Posterior cingulate gyrus (tissue), 11 donors: ENCODE measurements around the gene ADAMTS15.

Source experiments
- DNase-seq, 10 donors: peaks; one replicate each; pipeline versions ENCODE4 v3.0.0 to v3.0.0-alpha.2; 2020 to 2021; ENCODE audit warnings: mixed read lengths in 3 of 10
- intact Hi-C: fragments of 100-400 bp; cut with DNase I; formaldehyde crosslinking; loops from one replicate; pipeline ENCODE4 v1.15.1; 2023

Gene ADAMTS15

DNA sequence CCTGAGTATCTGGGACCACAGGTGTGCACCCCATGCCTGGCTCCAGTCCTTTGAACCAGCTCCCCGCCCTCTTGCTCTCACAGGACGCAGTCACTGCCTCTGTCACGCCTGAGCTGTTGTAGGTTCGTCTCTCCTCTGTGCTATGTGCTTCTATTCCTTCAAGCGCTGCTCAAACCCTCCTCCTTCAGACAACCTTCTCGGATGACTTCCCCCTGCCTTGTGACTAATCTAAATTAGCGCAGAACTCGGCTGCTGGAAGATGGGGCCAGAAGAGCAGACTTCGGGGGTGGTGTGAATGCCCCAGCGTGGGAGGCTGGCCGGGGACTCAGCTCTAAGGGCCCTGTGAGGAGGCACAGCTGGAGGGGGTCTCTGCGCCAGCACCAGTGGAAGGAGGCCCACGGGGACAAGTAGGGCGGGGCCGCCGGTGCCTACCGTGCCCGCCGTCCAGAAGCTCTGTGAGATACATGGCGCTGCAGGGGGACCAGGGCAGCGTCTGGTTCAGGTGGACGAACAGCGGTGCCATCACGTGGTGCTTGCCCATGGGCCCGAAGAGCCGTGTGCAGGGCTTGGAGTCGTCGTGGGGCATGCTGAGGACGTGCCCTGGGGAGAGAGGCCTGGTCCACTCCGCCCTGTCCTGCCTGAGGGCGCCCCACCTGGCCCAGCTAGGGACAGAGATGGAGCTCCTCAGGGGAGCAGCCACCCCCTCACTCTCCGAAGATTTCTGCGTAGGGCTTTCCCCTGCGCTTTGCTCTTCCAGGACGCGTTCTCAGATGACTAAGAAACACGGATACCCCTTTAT, 32.5 kb upstream of the ADAMTS15 start:
- DNase-seq, result peak in 2 of 10 donors; percentile 62 to 83
- intact Hi-C loops, result no loop called here

DNA sequence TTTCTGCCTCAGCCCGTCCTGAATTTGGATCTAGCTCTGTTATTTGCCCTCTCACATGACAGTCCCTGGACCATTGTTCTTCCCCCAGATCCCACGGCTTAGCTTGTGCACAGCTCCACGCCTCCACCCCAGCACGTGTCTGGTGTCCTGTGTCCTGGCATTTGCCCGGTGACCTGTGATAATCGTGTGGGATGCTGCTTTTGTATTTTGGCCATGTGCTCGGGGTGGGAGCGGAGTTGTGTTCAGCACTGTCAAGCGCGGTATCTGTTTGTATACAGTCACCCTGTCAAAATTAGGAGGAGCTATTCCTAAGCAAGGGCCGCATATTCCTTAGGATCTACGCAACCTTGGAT, 31.9 kb upstream of the ADAMTS15 start:
- intact Hi-C loops, result no loop called here
- DNase-seq, result peak in 2 of 10 donors; percentile 46 to 66

DNA sequence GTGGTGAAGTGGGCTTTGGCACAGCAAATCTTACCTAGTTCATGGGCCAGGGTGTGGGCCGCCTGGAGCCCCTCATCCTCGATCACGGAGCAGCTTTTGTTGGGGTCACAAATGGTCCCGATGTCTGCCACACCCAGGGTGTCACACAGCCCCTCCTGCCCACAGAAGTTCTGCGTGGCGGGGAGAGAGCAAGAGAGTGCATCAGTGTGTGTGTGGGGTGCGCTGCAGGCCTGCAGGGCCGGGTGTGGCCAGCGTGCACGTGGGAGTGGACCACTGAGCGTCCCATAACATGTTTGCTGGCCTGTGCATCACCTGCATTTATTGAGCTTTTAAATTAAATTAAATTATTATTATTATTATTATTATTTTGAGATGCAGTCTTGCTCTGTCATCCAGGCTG, 31.5 kb upstream of the ADAMTS15 start:
- intact Hi-C loops, result no loop called here
- peak in 2 of 10 donors; percentile 42 to 75 for DNase-seq

DNA sequence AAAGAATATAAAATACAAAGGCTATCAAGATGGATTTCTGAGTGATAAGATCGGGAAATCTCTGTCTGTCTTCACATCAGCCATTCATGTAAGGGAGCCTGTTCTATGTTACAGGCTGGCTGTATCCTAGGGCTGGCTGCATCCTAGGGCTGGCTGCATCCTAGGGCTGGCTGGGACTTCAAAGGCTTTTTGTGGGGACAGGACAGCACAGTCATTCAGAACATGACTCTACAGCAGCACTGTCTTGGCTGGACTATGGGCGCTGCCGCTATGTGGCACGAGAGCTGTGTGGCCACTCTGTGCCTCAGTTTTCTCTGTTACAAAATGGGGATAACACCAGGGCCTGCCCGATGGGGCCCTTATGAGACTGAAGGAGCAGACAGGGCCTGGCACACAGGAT, 30.2 kb upstream of the ADAMTS15 start:
- intact Hi-C loops, result no loop called here
- peak in 7 of 10 donors; percentile 53 to 96 (median 66) for DNase-seq

DNA sequence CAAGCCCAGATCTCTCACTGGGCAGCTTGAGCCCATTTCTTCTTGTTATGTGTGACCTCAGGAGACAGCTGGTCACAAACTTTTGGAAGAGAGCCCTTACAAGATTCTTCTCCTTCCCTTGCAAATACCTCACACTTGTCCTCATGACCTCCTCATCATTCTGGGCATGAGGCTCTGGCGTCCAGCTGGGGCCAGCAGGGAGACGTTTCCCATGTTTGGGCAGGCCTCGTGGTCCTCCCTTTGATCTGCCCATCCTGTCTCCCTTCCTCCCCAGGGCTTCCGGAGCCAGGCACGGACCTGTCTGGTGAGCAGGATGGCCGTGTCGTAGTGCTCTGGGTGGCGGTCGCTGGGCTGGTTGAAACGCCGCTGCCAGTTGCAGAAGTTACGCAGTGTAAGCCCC, 29.7 kb upstream of the ADAMTS15 start:
- peak in 3 of 10 donors; percentile 35 to 73 (median 64) for DNase-seq
- intact Hi-C loops, result no loop called here

DNA sequence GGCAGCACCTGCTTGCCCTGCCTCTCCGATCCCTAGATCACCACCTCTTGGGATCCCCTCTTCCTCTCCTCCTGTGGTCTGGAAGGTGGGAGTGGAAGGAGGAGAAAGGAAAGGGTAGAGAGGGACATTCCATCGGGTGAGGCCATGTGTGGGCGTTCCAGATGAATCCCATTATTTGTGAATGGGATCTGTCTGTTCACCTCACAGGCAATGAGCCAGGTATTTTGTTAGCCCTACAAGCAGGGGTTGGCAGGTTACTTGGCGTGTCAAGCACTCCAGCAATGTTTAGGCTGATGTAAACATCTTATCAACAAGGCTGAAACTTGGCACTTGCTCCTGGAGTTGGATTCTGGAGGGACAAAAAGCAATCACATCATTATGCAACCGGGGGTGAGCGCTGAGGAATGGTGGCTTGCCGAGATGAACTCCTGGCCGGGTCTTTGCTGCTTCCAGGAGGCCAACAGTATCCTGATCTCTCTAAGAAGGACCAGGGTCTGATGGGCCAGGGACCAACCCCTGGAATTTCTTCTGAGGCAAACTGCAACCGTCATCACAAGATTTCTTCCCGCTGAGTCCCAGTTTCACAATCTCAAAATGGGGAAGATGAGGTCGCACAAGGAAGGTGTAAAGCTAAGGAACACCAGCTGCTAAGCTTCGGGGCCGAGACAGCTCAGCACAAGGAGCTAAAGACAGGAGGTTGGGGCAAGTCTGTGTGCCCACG, 27.8 kb upstream of the ADAMTS15 start:
- DNase-seq, result peak in 4 of 10 donors; percentile 46 to 80 (median 72)
- intact Hi-C loops, result no loop called here

DNA sequence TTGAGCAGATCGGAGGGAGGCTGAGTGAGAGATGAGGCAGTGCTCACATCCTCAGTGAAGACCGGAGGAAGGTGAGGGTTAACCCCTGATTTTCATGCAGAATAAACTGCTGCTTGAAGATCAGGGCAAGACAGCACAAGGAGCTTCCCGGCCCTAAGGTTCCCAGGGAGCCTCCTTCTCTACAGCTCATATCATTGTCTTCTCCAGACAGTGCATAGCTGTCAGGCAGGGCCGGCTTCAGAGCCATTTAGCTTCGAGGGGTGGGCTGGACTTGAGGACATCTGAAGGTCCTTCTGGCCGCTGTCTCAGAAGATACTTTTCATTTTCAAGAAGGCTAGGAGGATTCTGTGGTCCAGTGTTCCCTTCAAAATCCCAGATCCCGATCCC, 27.3 kb upstream of the ADAMTS15 start:
- DNase-seq, result peak in 2 of 10 donors; percentile 50 to 68
- intact Hi-C loops, result no loop called here

DNA sequence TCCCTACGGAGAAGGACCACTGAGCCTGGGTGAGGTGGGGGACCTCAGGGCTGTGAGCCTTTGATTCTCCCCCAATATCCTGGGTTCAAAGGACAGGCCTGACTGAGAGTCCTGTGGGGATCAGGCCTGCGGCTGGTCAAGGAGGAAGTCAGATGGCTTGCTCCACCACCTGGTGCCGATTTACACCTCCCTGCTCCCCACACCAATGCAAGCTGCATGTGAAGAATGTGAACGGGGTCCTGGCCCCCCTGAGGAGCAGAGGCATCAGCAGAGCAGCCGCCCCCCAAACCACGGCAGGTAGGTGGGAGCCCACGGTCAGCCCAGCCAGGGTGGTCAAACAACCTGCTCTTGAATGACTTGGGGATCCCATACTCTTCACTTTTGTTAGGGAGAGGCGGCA, 26.7 kb upstream of the ADAMTS15 start:
- intact Hi-C loops, result no loop called here
- peak in 3 of 10 donors; percentile 37 to 47 (median 43) for DNase-seq

DNA sequence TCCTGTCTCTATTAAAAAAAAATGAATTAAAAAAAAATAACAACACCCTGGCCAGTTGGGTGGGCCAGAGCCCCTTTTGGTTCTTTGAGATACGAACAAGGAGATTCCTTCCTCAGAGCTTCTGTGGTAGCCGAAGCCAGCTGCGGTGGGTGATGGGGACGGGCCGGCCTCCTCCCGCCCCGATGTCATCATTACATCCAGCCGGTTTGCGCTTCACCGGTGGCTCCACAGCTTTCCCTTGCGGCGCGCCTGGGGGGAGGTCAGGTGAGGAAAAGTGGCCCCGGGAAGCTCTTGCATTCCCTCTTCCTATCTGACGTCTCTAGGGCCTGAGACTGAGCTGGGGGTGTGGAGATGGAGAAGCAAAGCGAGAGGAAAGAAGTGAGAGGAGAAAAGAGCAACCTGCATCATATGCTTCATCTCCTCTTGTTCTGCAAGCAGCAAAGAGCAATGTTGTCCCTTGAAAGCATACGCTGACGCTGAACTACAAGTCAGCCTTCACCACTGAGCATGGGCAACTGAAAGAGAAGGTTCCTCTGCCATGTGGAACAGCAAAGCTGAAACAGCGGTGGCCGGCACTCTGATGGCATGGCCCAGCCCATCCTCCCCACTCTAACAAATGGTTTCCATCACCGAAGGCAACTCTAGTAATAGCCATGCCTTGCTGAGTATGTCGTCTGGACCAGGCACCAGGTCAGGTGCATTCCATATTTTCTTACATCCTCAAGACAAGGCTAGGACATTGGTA, 26.0 kb upstream of the ADAMTS15 start:
- DNase-seq, result peak in 3 of 10 donors; percentile 44 to 80 (median 59)
- intact Hi-C loops, result no loop called here

DNA sequence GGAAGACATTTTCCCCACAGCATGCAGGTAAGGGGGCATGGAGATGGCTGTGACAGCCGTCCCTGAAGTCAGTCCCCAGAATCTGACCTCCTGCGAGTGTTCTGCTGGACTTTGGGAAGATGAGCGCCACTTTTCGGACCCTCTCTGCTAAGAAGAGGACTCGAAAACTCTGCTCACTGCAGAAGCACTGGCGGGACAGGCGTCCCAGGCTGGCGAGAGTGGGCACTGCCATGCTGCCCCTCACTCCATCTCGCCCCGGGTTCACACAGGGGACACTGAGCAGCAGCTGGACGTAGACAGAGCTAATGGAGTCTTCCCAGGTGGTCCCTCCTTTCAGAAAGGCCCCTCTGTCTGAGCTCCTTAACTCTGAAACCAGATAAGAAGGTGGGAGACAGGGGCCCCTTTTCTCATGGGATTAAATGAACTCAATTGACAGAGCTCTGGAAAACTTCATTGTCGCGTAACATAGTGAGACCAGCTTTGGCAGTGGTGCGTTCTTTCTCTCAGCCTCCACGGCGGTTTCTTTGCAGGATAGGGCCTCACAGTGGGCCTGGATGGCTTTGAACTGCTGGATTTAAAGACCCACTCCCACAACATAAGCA, 24.8 kb upstream of the ADAMTS15 start:
- DNase-seq, result peak in 2 of 10 donors; percentile 59 to 61
- intact Hi-C loops, result no loop called here

DNA sequence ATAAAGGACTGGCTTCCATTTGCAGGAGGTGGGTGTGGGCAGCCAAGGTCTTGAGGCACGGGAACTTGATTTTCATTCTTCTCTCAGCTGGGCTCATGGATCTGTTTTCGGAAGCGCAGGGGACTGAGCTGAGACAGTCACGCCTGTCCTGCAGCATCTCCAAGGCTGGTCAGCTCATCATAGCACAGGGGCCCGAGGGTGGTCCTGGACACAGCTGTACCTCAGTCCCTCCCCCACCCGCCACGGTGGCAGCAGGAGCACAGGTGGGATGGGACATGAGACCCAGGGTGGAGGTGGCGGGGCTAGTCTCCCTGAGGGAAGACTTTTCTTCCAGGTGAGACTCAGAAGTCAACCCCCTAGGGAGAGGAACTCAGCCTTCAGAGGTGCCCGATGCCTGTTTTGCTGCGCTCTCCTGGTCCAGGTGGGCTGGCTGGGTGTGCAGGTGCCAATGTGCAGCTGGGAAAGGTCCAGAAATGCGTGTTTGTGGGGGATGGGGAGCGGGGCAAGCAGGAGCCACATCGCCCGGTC, 23.8 kb upstream of the ADAMTS15 start:
- intact Hi-C loops, result no loop called here
- DNase-seq, result peak in 2 of 10 donors; percentile 33 to 64

DNA sequence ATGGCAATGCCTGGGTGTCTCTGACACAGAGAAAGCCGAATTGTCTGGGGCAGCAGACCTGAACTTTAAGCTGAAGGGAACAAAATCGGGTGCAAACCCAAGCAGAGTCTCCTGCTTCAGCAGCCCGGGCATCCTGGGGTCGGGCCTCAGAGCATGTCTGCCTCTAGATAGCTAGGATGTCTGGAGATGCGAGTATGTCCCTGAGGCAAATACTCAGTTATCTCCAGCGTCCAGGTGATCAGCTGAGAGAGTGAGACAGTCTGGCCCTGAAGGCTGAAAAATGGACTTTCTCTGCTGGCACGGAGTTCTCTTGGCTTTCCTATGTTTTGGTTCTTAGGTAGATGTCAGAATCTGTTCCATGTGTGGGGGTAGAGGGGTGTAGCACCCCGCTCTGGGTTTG, 23.3 kb upstream of the ADAMTS15 start:
- intact Hi-C loops, result no loop called here
- peak in 3 of 10 donors; percentile 39 to 62 (median 42) for DNase-seq

DNA sequence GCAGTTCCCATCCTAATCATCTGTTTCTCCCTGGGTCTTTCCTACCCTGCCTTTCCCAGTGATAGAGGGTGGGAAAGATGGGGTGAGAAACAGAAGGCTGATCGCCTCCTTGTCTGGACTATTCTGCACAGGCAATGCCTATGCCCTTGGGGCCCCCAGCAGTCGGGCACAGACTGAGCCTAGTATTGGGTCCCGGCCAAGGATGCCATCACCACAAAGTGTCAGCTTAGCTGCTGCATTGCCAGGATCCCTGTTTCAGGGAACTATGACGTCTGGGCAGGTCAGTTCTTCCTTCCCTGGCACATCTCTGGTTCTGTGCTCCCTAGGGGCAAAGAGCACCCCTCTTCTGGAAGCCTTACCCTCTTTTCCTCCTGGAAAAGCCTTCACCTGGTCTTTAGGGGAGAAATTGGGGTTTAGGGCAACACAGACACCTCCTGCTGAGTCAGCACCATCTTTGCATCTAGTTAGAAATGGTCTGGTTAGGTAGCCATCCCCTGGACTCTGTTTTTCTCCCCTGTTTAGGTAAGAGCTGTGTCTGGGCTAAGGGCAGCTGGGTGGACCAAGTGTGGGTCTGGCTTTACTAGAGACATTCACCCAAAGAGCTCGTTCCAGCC, 22.1 kb upstream of the ADAMTS15 start:
- intact Hi-C loops, result loop anchor here (2.0 kb wide), 1 partner anchor 36 kb away; no protein-coding TSS in a partner anchor
- peak in 6 of 10 donors; percentile 62 to 95 (median 71) for DNase-seq

DNA sequence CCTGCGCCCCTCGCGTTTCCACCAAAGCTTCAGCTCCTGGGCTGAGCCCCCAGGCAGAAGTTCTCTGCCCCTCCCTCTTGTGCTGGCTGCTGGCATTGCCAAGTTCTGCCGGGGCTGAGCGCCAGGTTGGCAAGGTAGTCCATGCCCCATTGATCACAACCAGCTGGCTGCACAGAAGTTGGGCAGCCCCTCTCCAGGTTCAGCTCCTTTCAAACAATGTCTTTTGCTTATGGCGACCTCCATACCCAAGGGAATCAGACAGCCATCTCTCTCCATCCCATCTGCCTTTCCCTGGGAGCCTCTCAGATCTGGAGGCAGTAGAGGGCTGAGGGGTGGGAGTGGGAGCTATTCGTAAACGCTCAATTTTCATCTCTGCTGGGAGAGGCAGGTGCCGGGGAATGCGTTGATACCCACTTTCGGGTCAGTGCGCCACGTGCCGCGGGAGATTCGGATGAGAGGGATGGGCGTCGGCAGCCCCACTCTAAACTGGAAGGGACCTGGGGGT, 21.6 kb upstream of the ADAMTS15 start:
- intact Hi-C loops, result loop anchor here (1.0 to 2.0 kb wide), 2 partner anchors 36 to 214 kb away; no protein-coding TSS in a partner anchor
- peak in 4 of 10 donors; percentile 31 to 88 (median 82) for DNase-seq

DNA sequence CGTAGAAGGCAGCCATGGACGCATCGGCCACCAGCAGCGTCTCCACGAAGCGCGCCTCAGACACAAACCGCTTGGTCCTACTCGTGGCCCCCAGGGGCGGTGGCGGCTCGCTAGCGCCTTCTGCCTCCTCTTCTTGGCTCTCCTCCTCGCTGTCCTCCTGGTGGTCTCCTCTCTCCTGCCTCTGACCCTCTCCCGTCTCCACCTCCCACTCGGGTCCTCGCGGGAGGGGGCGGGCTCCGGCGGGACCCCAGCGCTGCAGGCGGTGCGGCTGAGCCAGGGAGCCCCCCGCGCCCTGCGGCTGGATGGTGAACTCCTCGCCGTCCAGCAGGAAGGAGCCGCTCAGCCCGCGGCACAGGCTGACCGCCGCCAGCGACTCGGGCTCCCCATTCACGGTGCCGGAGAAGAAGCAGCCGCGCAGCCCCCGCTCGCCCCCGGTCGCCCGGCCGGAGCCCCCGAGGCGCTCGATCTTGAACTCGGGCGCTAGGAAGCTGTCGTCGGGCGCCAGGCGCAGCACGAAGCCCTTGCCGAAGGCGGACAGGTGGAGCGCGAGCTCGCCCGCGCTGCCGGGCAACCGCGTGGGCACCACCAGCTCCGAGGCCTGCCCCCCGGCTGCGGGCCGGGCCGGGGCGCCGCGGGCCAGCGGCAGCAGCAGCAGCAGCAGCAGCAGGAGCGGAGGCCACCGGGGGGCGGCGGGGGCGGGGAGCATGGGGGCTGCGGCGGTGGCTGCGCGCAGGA, 20.7 kb upstream of the ADAMTS15 start:
- DNase-seq, result peak in 6 of 10 donors; percentile 62 to 95 (median 80)

DNA sequence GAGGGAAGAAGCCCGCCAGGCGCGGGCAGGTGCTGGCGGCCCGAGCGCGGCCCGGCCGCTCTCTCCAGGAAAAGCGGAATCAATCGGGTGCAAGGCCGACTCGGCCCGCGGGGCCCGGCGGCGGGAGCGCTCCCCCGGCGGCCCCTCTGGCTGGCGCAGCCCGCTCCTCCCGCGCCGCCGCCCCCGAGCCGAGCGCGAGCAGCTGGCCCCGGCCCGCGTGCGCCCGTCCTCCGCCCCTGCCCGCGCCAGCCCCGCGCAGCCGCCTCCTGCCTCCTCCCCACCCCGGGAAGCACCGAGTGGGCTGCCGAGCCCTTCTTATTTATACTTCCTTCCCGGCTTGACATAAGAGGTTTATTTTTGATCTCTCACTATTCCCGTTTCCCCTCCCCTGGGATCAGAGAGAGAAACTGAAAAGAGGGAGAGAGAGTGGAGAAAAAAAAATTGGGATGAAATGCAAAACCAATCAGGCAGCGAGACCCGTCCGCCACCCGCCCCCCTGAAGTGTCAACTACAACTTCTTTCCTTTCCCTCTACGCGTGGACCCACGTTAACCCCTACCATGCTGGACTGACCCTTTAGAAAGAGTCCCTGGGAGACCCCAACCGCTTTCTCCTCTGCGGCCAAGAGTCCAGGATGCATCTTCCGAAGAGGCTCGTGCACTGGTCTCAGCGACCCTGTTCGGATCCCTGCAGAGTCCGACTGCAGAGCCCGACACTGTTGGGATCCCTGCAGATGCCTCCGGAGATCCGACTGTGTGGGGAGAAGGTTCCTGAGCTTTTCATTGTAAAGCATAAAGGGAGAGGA, 19.9 kb upstream of the ADAMTS15 start, which contains the start of gene ADAMTS8:
TSS of gene ADAMTS8 (minus strand) at position 294 of the 804 bp plus-strand sequence. CDS start 323 bp downstream, outside the sequence.
- peak in 3 of 10 donors; percentile 49 to 89 (median 76) for DNase-seq
- intact Hi-C loops, result loop anchor here (2.0 kb wide), 1 partner anchor 116 kb away; no protein-coding TSS in a partner anchor

More for the DNA sequence above, 20.7 kb upstream of the ADAMTS15 start:
- intact Hi-C loops, result loop anchor here (1.0 to 2.0 kb wide), 3 partner anchors 37 to 214 kb away; no protein-coding TSS in a partner anchor

DNA sequence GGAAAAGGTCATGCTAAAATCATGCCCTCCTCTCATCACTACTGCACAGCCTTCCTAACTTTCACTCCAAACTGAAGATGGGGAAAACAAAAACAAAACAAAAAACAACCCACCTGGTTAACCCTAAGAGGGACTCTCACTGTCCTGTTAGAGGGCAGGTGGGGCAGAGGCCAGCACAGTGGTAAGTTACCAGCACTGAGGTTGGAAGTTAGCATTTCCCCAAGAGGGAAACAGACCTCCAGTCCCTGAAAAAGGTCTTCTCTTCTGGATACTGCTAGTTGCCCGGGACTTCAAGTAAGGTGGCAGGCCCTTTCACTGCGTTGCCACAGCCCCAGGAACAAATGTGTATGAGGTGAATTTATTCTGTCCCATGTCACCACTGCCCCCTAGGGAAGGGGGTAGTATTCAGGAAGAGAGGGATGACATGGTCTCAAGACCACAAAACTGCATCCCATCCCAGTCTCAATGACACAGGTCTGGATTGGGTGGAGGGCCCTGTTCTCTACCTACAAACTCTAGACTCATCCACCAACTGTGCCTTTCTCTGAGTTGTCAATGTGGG, 19.2 kb upstream of the ADAMTS15 start:
- peak in 1 of 10 donors; percentile 13 for DNase-seq
- intact Hi-C loops, result loop anchor here (2.0 kb wide), 1 partner anchor 116 kb away; no protein-coding TSS in a partner anchor
